Ascending aorta (tissue), 2 donors: Measurements from ENCODE around the gene VPS36. TPM values are rescaled to one million over a fixed set of nuclear protein-coding genes. Genes with fewer than 3 reads are reported as not detected.
A peak's percentile ranks its signal among the peaks of the same experiment; 100 is the strongest.

Source experiments
- DNase-seq, 2 donors: peaks; one replicate each; pipeline ENCODE4 v3.0.0-alpha.2; 2019; ENCODE audit warnings: low spot score in 2 of 2
- H3K27ac ChIP-seq, 2 donors: fragments of 200-600 bp; sonication (generic); one replicate each; pipeline ENCODE4 v1.5.1; 2016 to 2017; ENCODE audit warnings: mild to moderate bottlenecking in 1 of 2
- H3K27me3 ChIP-seq: fragments of 200-600 bp; sonication (generic); one replicate; pipeline ENCODE4 v1.5.1; 2017
- H3K36me3 ChIP-seq, 2 donors: fragments of 200-600 bp; sonication (generic); one replicate each; pipeline ENCODE4 v1.5.1; 2016
- H3K4me1 ChIP-seq, 2 donors: fragments of 200-600 bp; sonication (generic); one replicate each; pipeline ENCODE4 v1.5.1; 2016 to 2017; ENCODE audit warnings: mild to moderate bottlenecking in 1 of 2
- H3K4me3 ChIP-seq, 2 donors: fragments of 200-600 bp; sonication (generic); one replicate each; pipeline ENCODE4 v1.5.1; 2016 to 2017; ENCODE audit warnings: mild to moderate bottlenecking in 1 of 2
- H3K9me3 ChIP-seq, 2 donors: fragments of 200-600 bp; sonication (generic); one replicate each; pipeline ENCODE4 v1.5.1; 2016
- CTCF ChIP-seq, 3 experiments: fragments of 200-600 bp in 2 of 3; fragments of 450-650 bp in 1 of 3; sonication (generic) in 2 of 3; IDR thresholded peaks; one replicate each; pipeline ENCODE4 v1.5.1; 2016 to 2019; ENCODE audit warnings: antibody characterized with exemption in 3 of 3, mild to moderate bottlenecking in 1 of 3, moderate library complexity in 1 of 3
- intact Hi-C: fragments of 100-400 bp; cut with DNase I; formaldehyde crosslinking; loops from one replicate; pipeline ENCODE4 v1.15.1; 2023
- total RNA-seq: library from RNA; depleted of rRNA; stranded (reverse); fragments of >200 nt; gene quantifications from one replicate; pipeline ENCODE4 v1.1.0, GENCODE V29; 2016

Gene VPS36
- total RNA-seq, 1 donor from 2014 or later = 69.3 TPM

- no peak for TF ChIP-seq CTCF (IDR thresholded peaks at IDR 0.05)
- Histone ChIP-seq H3K9me3 (no peaks in the 10 kb centered on the region), H3K27ac (no peak within 1 kb of the TSS), H3K27me3 (no peaks in the 10 kb centered on the region), H3K4me1 (peaks cover 0 to 3% of the 10 kb centered on the region in 2 donors), H3K4me3 (peak within 1 kb of the TSS; percentile 54 to 67), H3K36me3 (no peaks in the 10 kb centered on the region)
- intact Hi-C loops = no loop called here
- peak in 1 of 2 donors; percentile 77 for DNase-seq
Measured at GRCh38 chr13:52405767-52406494, 44.5 kb downstream of the VPS36 start, which contains the start of gene THSD1. Gene THSD1, minus strand, starts transcription at chr13:52406172. Its CDS starts 3,572 bp downstream, at chr13:52402600.

- no peaks in the 10 kb centered on the region for H3K9me3 ChIP-seq
- no peak overlapping the region for H3K27ac ChIP-seq
- DNase-seq = no peak
- TF ChIP-seq CTCF (IDR thresholded peaks at IDR 0.05) = no peak
- H3K27me3 ChIP-seq = no peaks in the 10 kb centered on the region
- H3K36me3 ChIP-seq = no peaks in the 10 kb centered on the region
- peaks cover 0 to 3% of the 10 kb centered on the region in 2 donors for H3K4me1 ChIP-seq
- peak overlapping the region; percentile 54 to 67 for H3K4me3 ChIP-seq
- intact Hi-C loops = no loop called here
Measured at GRCh38 chr13:52405369-52405766, 45.1 kb downstream of the VPS36 start.

GRCh38 chr13:52399708-52400107 lies 50.7 kb downstream of the VPS36 start:
- H3K27ac ChIP-seq = no peak overlapping the region
- H3K27me3 ChIP-seq = no peaks in the 10 kb centered on the region
- no peaks in the 10 kb centered on the region for H3K9me3 ChIP-seq
- no peak overlapping the region for H3K4me3 ChIP-seq
- DNase-seq = no peak
- no peak for TF ChIP-seq CTCF (IDR thresholded peaks at IDR 0.05)
- H3K36me3 ChIP-seq = no peaks in the 10 kb centered on the region
- intact Hi-C loops = no loop called here
- H3K4me1 ChIP-seq = no peaks in the 10 kb centered on the region

GRCh38 chr13:52399046-52399445 lies 51.4 kb downstream of the VPS36 start:
- Histone ChIP-seq H3K27ac (no peak overlapping the region), H3K9me3 (no peaks in the 10 kb centered on the region), H3K36me3 (no peaks in the 10 kb centered on the region), H3K4me1 (no peaks in the 10 kb centered on the region), H3K4me3 (no peak overlapping the region), H3K27me3 (no peaks in the 10 kb centered on the region)
- intact Hi-C loops = no loop called here
- TF ChIP-seq CTCF (IDR thresholded peaks at IDR 0.05) = no peak
- DNase-seq = no peak

- Histone ChIP-seq H3K4me1 (no peaks in the 10 kb centered on the region), H3K27me3 (no peaks in the 10 kb centered on the region), H3K4me3 (no peak overlapping the region), H3K9me3 (no peaks in the 10 kb centered on the region), H3K36me3 (no peaks in the 10 kb centered on the region), H3K27ac (no peak overlapping the region)
- no peak for TF ChIP-seq CTCF (IDR thresholded peaks at IDR 0.05)
- intact Hi-C loops = no loop called here
- no peak for DNase-seq
Measured at GRCh38 chr13:52395704-52396103, 54.7 kb downstream of the VPS36 start.
